Middle frontal gyrus (tissue), 1 donor: ENCODE data around the gene NPTX1.

Experiments
- DNase-seq: peaks from one replicate; pipeline ENCODE4 v3.0.0-alpha.2; 2015; ENCODE audit warnings: low spot score; ENCODE audit errors: extremely low spot score

Gene NPTX1

DNA sequence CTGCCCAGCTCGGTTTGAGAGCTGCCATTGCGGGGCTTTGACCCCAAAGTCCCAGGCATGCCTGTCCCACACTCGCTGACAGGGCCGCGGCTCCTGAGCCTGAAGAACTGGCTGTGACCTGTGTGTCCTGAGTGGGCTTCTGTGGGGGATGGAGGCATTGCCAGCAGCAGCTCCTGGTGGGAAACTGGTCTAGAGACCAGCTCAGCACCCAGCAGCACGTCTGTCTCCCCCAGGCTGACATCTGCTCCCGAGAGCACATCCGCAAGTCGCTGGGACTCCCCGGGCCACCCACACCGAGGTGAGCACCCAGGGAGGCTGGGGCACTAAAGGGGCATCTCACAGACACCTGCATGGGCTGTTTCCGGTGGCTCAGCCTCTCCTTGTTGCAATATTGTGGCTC lies 48.0 kb downstream of the NPTX1 start:
- no peak for DNase-seq

DNA sequence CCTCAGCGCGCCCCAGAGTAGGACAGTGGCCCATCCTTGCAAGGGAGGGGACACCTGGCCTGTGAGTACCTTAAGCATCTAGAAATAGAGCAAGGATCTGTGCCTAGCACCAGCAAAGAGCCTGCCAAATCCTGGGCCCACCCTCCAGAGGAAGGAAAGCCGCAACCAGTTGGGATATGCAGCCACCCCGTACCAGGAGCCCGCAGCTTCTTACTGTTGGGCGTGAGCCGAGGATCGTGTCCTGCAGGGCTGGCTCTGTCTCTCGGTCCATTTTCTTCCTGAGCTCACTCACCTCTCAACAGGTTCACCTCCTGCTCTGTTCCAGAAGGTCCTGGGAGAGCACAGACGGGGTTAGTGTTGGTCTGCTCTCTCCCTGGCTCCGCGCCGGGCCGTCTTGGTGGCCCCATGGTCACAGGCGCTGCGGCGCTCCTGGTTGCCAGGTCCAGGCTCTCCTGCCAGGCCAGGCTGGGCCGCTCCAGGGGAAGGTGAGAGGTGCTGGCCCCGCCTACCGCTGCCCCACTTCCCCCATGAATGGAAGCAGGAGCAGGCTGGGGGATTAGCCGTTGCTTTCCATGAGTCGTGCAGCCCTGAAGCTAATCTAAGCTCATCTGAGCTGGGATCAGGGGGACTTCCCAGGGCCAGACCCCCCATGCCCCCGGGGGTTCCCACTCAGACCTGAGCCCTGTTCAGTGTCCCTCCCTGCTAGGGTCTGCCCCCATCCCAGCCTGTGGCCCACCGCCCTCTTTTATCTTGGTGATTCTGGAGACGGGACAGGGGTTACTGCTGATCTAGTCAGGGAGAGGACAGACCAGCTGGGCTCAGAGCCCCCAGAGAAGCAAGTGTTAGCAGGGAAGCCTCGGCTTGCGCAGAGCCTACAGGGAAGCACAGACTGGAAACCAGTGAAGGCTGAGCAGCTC lies 48.8 kb downstream of the NPTX1 start:
- DNase-seq = no peak

- DNase-seq = peak; percentile 67
Observed at GRCh38 chr17:80426671-80427326, 49.6 kb downstream of the NPTX1 start.

DNA sequence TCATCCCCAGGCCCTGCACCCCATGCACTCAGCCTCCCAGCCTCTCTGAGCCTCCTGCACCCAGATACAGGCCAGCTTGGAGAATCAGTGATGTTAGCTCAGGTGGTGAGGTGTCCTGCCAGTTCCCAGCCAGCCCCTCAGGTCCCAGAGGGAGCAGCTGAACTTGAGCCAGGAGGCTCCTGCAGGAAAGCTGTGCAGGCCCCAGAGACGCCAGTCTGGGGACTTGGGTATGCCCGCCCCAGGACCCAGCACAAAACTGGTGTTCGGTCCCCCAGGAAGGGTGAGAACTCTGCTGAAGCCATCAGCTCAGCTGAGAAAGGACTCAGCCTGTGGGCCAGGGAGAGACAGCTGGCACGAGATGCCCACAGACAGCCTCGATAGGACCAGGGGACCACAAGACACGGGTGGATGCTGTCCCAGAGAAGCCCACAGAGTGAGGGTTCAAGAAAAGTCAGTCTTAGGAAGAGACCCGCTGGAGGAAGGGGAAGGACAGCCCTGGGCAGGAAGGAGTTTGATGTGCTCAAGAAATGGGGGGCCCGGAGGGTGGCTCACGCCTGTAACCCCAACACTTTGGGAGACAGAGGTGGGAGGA lies 50.5 kb downstream of the NPTX1 start:
- no peak for DNase-seq

DNA sequence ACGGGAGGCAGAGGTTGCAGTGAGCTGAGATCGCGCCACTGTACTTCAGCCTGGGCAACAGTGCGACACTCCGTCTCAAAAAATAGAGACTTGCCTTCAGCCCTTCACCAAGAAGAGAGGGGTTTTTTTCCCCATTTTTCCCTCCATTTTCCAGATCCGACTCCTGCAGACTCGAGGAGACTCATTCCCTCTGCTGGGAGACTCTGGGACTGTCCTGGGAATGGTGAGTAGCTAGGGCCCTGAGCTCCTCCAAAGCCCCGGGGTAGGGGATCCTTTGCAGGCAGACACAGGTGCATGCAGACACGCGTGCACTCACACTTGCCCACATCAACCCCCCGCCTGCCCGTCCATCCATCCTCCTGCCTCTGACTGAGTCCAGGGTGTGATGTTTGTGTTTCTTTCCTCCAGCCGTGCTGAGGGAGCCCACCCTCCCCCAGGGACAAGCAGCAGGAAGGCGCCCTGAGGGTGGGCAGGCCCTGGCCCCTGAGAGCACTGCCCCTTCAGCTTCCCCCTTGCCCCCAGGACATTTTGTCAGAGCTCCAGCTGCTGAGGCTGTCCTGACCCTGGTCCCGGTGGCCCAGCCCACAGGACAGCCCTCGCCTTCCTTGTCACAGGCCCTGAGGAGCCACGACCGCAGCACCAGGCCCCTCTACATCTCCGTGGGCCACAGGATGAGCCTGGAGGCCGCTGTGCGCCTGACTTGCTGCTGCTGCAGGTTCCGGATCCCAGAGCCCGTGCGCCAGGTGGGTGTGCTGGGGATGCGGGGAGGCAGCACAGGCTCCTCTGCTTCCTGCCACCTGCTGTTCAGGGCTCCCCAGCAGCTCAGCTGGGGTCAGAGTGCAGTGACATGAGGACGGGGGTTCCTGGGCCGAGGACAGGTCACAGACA lies 51.3 kb downstream of the NPTX1 start:
- no peak for DNase-seq

- DNase-seq = no peak
Observed at GRCh38 chr17:80424261-80424660, 52.1 kb downstream of the NPTX1 start.

DNA sequence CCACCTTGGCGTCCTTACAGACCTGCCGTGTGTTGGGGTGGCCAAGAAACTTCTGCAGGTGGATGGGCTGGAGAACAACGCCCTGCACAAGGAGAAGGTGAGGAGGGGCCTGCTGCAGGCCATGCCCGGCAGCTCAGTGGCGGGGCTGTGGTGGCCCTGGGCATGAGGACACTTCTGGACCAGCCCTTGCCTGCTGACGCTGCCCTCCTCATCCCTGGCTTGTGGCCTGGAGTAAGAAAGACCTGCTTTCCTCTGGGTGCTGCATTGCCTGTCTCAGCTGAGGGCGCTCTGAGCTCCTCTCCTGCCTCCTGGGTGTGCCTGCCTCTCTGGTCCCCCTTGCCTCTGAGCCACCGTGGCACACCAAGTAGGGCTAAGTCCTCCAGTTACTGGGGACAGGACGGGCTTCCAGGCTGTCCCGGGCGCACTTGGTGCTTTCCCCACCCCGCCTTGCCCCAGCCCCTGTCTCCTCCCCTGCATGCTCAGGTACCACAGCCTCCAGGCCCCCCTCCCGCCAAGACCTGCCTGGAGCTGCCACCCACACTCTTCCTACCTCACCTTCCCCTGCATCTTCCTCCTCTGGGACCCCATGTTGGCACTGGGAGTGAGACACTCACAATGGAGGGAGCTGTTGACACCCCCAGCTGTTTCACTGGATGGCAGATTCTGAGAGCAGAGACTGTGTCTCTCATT lies 52.7 kb downstream of the NPTX1 start:
- DNase-seq = no peak

DNA sequence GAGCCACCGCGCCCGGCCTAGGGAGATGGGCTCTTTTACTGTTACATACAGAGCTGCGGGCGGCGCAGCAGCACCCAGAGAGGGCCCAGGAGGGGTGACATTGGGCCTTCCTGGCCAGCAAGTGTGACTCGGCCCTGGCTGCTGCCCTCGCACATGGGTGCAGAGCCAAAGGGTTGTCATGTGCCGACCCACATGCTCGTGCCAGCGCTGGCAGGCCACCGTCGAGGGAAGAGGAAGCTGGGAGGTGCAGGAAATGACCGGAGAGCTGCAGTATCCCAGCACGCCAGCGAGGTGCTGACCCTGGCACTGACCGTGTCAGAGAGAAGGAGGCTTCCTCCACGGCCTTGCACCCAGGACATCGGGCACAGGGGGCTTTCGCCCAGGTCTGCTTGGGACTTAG lies 53.4 kb downstream of the NPTX1 start:
- DNase-seq = no peak

DNA sequence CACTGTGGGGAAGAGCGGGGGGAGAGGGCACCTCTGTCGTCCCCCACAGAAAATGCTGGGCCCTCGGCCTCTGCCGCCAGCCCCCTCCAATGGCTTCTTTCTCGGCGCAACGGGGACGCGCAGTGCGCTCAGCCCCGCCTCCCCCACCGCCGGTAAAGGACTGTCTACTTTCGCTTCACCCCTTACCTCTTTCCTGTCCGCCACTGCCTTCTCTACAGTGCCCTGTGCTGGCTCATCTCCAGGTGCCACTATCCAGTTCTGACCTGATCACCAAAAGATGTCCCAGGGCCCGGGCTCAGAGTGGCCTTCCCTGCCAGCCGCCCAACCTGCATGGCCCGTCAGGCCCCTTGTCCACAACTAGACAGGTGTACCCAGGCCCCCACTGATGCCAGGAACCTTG lies 54.1 kb downstream of the NPTX1 start:
- no peak for DNase-seq

DNA sequence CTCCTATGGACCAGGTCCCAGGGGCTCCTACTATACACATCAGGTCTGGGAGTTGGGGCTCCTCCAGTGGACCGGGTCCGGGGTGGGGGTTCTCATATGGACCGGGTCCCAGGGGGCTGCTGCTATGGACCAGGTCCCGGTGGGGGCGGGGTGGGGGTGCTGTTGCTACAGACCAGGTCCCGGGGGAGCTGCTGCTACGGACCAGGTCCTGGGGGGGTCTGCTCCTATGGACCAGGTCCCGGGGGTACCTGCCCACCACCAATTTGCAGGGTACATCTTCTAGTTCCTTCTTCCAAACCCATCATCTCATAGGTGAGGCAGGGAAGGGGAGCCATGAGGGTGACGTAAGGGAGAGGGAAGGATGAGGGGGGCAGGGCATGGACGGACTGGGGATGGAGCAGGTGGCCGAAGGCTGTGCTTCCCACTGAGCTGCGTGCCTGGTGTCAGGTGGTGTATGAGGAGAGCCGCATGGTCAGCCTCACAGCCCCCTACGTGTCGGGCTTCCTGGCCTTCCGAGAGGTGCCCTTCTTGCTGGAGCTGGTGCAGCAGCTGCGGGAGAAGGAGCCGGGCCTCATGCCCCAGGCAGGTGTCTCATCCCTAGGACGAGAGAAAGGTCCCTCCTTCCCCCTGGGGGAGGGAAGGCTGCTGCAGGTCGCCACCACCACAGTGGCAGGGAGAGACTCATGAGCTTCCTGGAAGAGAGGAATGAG lies 54.9 kb downstream of the NPTX1 start:
- DNase-seq = no peak

- no peak for DNase-seq
Observed at GRCh38 chr17:80419255-80419654, 57.2 kb downstream of the NPTX1 start.

- no peak for DNase-seq
Observed at GRCh38 chr17:80418589-80418988, 57.8 kb downstream of the NPTX1 start.
